ENCODE data around the gene ACTR2.

Gene ACTR2

DNA sequence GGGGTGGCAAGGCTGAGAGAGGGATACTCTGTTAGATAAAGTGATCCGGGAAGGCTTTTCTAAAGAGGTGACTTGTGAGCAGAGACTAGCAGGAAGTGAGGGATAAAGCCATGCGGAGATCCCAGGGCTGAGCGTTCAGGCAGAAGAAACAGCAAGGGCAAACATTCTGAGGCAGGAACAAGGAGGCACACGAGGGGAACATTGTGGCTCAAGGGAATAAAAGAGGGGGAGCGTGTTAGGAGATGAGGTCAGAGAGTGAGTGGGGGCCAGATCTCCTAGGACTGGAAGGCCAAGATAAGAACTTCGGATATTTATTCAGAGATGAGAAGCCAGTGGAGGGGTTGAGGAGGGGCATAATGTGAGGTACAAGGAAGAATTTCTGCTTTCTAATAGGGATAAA is 67.1 kb downstream of the ACTR2 start:
- no peak for DNase-seq (ENCODE audit: low read depth in 1 of 2, low spot score in 1 of 2)
- Histone ChIP-seq H3K4me3 (replicated peaks; ENCODE audit: insufficient read depth, low read length) (no peak overlapping the region), H3K27ac (replicated peaks) (no peak overlapping the region), H3K27me3 (ENCODE audit: insufficient read depth, poor library complexity, severe bottlenecking) (no peaks in the 10 kb centered on the region)
- TF ChIP-seq GABPA (IDR thresholded peaks at IDR 0.05; ENCODE audit: low read depth) (no peak), SPI1 (IDR thresholded peaks at IDR 0.05; ENCODE audit: borderline replicate concordance, low read depth) (no peak), POLR2AphosphoS5 (IDR thresholded peaks at IDR 0.05; ENCODE audit: low read depth) (no peak)
- TF ChIP-seq, protein P1, sequence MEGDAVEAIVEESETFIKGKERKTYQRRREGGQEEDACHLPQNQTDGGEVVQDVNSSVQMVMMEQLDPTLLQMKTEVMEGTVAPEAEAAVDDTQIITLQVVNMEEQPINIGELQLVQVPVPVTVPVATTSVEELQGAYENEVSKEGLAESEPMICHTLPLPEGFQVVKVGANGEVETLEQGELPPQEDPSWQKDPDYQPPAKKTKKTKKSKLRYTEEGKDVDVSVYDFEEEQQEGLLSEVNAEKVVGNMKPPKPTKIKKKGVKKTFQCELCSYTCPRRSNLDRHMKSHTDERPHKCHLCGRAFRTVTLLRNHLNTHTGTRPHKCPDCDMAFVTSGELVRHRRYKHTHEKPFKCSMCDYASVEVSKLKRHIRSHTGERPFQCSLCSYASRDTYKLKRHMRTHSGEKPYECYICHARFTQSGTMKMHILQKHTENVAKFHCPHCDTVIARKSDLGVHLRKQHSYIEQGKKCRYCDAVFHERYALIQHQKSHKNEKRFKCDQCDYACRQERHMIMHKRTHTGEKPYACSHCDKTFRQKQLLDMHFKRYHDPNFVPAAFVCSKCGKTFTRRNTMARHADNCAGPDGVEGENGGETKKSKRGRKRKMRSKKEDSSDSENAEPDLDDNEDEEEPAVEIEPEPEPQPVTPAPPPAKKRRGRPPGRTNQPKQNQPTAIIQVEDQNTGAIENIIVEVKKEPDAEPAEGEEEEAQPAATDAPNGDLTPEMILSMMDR (IDR thresholded peaks at IDR 0.05; ENCODE audit: insufficient read depth, low read length), result no peak
- TF ChIP-seq, protein P2, sequence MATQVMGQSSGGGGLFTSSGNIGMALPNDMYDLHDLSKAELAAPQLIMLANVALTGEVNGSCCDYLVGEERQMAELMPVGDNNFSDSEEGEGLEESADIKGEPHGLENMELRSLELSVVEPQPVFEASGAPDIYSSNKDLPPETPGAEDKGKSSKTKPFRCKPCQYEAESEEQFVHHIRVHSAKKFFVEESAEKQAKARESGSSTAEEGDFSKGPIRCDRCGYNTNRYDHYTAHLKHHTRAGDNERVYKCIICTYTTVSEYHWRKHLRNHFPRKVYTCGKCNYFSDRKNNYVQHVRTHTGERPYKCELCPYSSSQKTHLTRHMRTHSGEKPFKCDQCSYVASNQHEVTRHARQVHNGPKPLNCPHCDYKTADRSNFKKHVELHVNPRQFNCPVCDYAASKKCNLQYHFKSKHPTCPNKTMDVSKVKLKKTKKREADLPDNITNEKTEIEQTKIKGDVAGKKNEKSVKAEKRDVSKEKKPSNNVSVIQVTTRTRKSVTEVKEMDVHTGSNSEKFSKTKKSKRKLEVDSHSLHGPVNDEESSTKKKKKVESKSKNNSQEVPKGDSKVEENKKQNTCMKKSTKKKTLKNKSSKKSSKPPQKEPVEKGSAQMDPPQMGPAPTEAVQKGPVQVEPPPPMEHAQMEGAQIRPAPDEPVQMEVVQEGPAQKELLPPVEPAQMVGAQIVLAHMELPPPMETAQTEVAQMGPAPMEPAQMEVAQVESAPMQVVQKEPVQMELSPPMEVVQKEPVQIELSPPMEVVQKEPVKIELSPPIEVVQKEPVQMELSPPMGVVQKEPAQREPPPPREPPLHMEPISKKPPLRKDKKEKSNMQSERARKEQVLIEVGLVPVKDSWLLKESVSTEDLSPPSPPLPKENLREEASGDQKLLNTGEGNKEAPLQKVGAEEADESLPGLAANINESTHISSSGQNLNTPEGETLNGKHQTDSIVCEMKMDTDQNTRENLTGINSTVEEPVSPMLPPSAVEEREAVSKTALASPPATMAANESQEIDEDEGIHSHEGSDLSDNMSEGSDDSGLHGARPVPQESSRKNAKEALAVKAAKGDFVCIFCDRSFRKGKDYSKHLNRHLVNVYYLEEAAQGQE (IDR thresholded peaks at IDR 0.05; ENCODE audit: insufficient replicate concordance, low read depth), result no peak

DNA sequence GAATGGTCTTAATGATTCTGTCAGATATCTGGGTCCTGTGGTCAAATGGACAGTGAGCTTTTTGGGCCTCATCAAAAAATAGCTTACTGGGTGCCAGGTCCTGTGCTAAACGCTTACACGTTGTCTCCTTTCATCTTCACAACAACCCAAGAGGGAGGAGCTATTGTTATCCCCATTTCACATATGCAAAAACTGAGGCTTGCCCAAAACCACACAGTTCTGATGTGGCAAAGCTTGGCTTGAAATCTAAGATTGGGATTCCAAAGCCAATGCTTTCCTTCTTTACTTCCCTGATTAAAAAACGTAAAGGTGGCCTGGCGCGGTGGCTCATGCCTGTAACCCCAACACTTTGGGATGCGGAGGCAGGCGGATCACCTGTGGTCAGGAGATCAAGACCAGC is 69.3 kb downstream of the ACTR2 start:
- TF ChIP-seq GABPA (IDR thresholded peaks at IDR 0.05; ENCODE audit: low read depth), result no peak
- TF ChIP-seq, protein P1 (IDR thresholded peaks at IDR 0.05; ENCODE audit: insufficient read depth, low read length), result no peak
- TF ChIP-seq, protein P2 (IDR thresholded peaks at IDR 0.05; ENCODE audit: insufficient replicate concordance, low read depth), result no peak
- no peak for TF ChIP-seq POLR2AphosphoS5 (IDR thresholded peaks at IDR 0.05; ENCODE audit: low read depth)
- Histone ChIP-seq H3K27ac (replicated peaks) (no peak overlapping the region), H3K27me3 (ENCODE audit: insufficient read depth, poor library complexity, severe bottlenecking) (no peaks in the 10 kb centered on the region), H3K4me3 (replicated peaks; ENCODE audit: insufficient read depth, low read length) (no peak overlapping the region)
- DNase-seq (ENCODE audit: low read depth in 1 of 2, low spot score in 1 of 2), result no peak

DNA sequence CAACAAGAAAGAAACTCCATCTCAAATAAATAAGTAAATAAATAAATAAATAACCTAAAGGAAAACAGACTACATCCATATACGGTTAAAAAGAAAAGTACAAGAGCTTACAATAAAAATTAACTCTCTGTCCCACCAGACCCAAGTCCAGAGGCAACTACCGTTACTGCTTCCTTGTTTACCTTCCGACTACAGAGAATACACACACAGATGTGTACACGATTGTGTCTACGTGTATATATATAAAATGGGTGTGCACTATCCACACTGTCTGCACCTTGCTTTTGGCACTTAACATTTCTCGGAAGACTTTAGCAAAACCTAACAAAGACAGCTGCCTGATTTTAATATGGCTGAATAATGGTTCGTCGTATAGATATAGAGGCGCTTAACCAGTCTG is 69.9 kb downstream of the ACTR2 start:
- no peak overlapping the region for H3K27ac ChIP-seq (replicated peaks)
- no peak for DNase-seq (ENCODE audit: low read depth in 1 of 2, low spot score in 1 of 2)
- no peak overlapping the region for H3K4me3 ChIP-seq (replicated peaks; ENCODE audit: insufficient read depth, low read length)
- no peaks in the 10 kb centered on the region for H3K27me3 ChIP-seq (ENCODE audit: insufficient read depth, poor library complexity, severe bottlenecking)
- TF ChIP-seq, protein P2 (IDR thresholded peaks at IDR 0.05; ENCODE audit: insufficient replicate concordance, low read depth), result no peak
- TF ChIP-seq, protein P1 (IDR thresholded peaks at IDR 0.05; ENCODE audit: insufficient read depth, low read length), result no peak
- no peak for TF ChIP-seq GABPA (IDR thresholded peaks at IDR 0.05; ENCODE audit: low read depth)
- TF ChIP-seq SPI1 (IDR thresholded peaks at IDR 0.05; ENCODE audit: borderline replicate concordance, low read depth), result no peak
- no peak for TF ChIP-seq POLR2AphosphoS5 (IDR thresholded peaks at IDR 0.05; ENCODE audit: low read depth)
